ENCODE data around the gene FAM3B.

DNA sequence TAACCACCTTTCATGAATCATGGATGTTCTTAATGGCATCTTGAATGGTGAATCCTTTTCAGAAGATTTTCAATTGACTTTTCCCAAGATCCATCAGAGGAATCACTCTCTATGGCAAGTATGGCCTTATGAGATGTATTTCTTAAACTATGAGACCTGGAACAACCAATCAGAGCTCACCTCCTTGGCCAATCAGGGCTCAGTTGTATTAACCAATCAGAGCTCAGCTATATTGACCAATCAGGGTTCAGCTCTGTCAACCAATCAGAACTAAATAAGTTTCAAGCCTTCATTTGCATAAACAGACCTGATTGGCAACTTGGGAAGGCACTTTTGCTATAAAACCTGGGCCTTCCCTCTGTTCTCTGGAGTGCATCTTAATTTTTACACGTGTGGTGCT lies 13.6 kb upstream of the FAM3B start:
- TF ChIP-seq POLR2AphosphoS5 (IDR thresholded peaks at IDR 0.05; ENCODE audit: low read depth, low read length), result no peak
- TF ChIP-seq, protein P1, sequence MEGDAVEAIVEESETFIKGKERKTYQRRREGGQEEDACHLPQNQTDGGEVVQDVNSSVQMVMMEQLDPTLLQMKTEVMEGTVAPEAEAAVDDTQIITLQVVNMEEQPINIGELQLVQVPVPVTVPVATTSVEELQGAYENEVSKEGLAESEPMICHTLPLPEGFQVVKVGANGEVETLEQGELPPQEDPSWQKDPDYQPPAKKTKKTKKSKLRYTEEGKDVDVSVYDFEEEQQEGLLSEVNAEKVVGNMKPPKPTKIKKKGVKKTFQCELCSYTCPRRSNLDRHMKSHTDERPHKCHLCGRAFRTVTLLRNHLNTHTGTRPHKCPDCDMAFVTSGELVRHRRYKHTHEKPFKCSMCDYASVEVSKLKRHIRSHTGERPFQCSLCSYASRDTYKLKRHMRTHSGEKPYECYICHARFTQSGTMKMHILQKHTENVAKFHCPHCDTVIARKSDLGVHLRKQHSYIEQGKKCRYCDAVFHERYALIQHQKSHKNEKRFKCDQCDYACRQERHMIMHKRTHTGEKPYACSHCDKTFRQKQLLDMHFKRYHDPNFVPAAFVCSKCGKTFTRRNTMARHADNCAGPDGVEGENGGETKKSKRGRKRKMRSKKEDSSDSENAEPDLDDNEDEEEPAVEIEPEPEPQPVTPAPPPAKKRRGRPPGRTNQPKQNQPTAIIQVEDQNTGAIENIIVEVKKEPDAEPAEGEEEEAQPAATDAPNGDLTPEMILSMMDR (IDR thresholded peaks at IDR 0.05), result no peak
- TF ChIP-seq, protein P2, sequence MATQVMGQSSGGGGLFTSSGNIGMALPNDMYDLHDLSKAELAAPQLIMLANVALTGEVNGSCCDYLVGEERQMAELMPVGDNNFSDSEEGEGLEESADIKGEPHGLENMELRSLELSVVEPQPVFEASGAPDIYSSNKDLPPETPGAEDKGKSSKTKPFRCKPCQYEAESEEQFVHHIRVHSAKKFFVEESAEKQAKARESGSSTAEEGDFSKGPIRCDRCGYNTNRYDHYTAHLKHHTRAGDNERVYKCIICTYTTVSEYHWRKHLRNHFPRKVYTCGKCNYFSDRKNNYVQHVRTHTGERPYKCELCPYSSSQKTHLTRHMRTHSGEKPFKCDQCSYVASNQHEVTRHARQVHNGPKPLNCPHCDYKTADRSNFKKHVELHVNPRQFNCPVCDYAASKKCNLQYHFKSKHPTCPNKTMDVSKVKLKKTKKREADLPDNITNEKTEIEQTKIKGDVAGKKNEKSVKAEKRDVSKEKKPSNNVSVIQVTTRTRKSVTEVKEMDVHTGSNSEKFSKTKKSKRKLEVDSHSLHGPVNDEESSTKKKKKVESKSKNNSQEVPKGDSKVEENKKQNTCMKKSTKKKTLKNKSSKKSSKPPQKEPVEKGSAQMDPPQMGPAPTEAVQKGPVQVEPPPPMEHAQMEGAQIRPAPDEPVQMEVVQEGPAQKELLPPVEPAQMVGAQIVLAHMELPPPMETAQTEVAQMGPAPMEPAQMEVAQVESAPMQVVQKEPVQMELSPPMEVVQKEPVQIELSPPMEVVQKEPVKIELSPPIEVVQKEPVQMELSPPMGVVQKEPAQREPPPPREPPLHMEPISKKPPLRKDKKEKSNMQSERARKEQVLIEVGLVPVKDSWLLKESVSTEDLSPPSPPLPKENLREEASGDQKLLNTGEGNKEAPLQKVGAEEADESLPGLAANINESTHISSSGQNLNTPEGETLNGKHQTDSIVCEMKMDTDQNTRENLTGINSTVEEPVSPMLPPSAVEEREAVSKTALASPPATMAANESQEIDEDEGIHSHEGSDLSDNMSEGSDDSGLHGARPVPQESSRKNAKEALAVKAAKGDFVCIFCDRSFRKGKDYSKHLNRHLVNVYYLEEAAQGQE (IDR thresholded peaks at IDR 0.05; ENCODE audit: insufficient read depth in 1 of 2, low read depth in 2 of 2, low read length in 1 of 2), result no peak
- no peak for TF ChIP-seq TCF7L2 (IDR thresholded peaks at IDR 0.05; ENCODE audit: low read depth, low read length)
